HepG2 (cell line): ENCODE results near the gene NAV2. TPM values are rescaled to one million over a fixed set of nuclear protein-coding genes. Genes with fewer than 3 reads are reported as not detected.

Experiments used
- ATAC-seq: fragments of 200-7000 bp; cut with Tn5 transposase; 3 replicates; pipeline ENCODE4 v1.9.1; 2020; ENCODE audit warnings: mild to moderate bottlenecking, moderate library complexity
- BruUV-seq: library from RNA; stranded (reverse); fragments of 400-500 nt; replicated peaks from 2 replicates; lab custom pipeline; 2021; lab: Mats Ljungman, UMichigan
- CTCF ChIA-PET: fragments of 300-600 bp; formaldehyde crosslinking; extraction: SDS; loops from one replicate; lab custom pipeline; 2021; ENCODE audit warnings: low total read pairs, inconsistent platforms, low intra/inter-chr PET ratio; lab: Yijun Ruan, JAX
- POLR2A ChIA-PET: fragments of 350-600 bp; sonication (Branson Sonifier 250); formaldehyde crosslinking; loops from one replicate; lab custom pipeline; 2020; ENCODE audit warnings: antibody characterized with exemption, inconsistent platforms; lab: Yijun Ruan, JAX
- DNase-seq: peaks from one replicate; pipeline ENCODE4 v3.0.0-alpha.2; 2015; ENCODE audit warnings: low spot score
- FAIRE-seq: peaks from 3 replicates; lab custom pipeline; 2011; peaks lifted over from hg19 to GRCh38; lab: Jason Lieb, UNC
- H2AFZ ChIP-seq: one replicate; pipeline ENCODE4 v1.6.1; 2011; ENCODE audit warnings: low read length, inconsistent platforms
- H3K27ac ChIP-seq: fragments of 300-600 bp; 3 replicates; pipeline ENCODE4 v1.8.0; 2011; ENCODE audit warnings: mixed run types, mild to moderate bottlenecking, mixed read lengths, low read length, inconsistent platforms; ENCODE audit not compliant: insufficient read depth; ENCODE audit errors: extremely low read length
- H3K27me3 ChIP-seq, 2 experiments: fragments of 200-600 bp in 1 of 2; 2 replicates in 1 of 2; 3 replicates in 1 of 2; pipeline versions ENCODE4 v1.6.0 to v1.8.0; 2011; ENCODE audit warnings: low read length in 2 of 2, mild to moderate bottlenecking in 2 of 2, moderate library complexity in 2 of 2, inconsistent platforms in 1 of 2; ENCODE audit not compliant: insufficient read depth in 2 of 2, control insufficient read depth in 1 of 2
- H3K36me3 ChIP-seq, 2 experiments: fragments of 200-600 bp in 1 of 2; replicated peaks in 1 of 2; 2 replicates in 1 of 2; 3 replicates in 1 of 2; pipeline versions ENCODE4 v1.5.1 to v1.8.0; 2011; ENCODE audit warnings: low read length in 2 of 2, inconsistent platforms in 1 of 2; ENCODE audit not compliant: insufficient read depth in 2 of 2, control insufficient read depth in 1 of 2
- H3K4me1 ChIP-seq: 2 replicates; pipeline ENCODE4 v1.5.1; 2012; ENCODE audit warnings: low read length, inconsistent platforms; ENCODE audit not compliant: insufficient read depth
- H3K4me2 ChIP-seq: 2 replicates; pipeline ENCODE4 v1.6.0; 2011; ENCODE audit warnings: low read depth, low read length, inconsistent platforms
- H3K4me3 ChIP-seq, 3 experiments: fragments of 200-600 bp in 1 of 3; sonication (generic), shearing (Covaris generic) in 1 of 3; replicated peaks in 1 of 3; 2 replicates each; pipeline ENCODE4 v1.5.1; 2011 to 2016; ENCODE audit warnings: low read length in 3 of 3, inconsistent platforms in 2 of 3, low read depth in 2 of 3, mild to moderate bottlenecking in 2 of 3, control low read depth in 1 of 3, mixed read lengths in 1 of 3; ENCODE audit not compliant: insufficient read depth in 1 of 3
- H3K79me2 ChIP-seq: one replicate; pipeline ENCODE4 v1.6.1; 2011; ENCODE audit warnings: low read length, inconsistent platforms; ENCODE audit not compliant: insufficient read depth
- H3K9ac ChIP-seq: 2 replicates; pipeline ENCODE4 v1.6.0; 2011; ENCODE audit warnings: mild to moderate bottlenecking, low read depth, low read length, inconsistent platforms; ENCODE audit not compliant: insufficient read depth
- H3K9me3 ChIP-seq: 2 replicates; pipeline ENCODE4 v1.5.1; 2012; ENCODE audit warnings: mild to moderate bottlenecking, low read length
- H4K20me1 ChIP-seq: 2 replicates; pipeline ENCODE4 v1.6.0; 2011; ENCODE audit warnings: inconsistent platforms, mild to moderate bottlenecking, low read length, moderate library complexity; ENCODE audit not compliant: insufficient read depth
- SNAPC2 ChIP-seq: sonication (generic); formaldehyde crosslinking; IDR thresholded peaks from 2 replicates; pipeline ENCODE4 v1.8.1; 2022; ENCODE audit warnings: mild to moderate bottlenecking, missing genetic modification reagents
- TAF1 ChIP-seq: sonication (generic); formaldehyde crosslinking; IDR thresholded peaks from 2 replicates; pipeline ENCODE4 v1.4.0; 2020; ENCODE audit warnings: missing genetic modification reagents
- THRA ChIP-seq: sonication (generic); formaldehyde crosslinking; IDR thresholded peaks from 2 replicates; pipeline ENCODE4 v1.4.0; 2020; ENCODE audit warnings: missing genetic modification reagents, borderline replicate concordance
- ZBTB25 ChIP-seq: IDR thresholded peaks from 2 replicates; pipeline ENCODE4 v1.6.1; 2018; ENCODE audit warnings: missing genetic modification reagents
- WGBS: methylation state at CpG from one replicate; pipeline ENCODE4 v1.1.6; 2017; ENCODE audit warnings: low lambda C conversion rate; 5-methylcytosine and 5-hydroxymethylcytosine counted together
- in situ Hi-C: cut with HindIII; loops from 2 replicates; pipeline ENCODE4 v1.10.0; 2017; ENCODE audit warnings: low pct_unique_long_range_greater_than_20kb; ENCODE audit not compliant: extremely low pct_ligation_motif_present
- intact Hi-C: fragments of 100-400 bp; cut with micrococcal nuclease; formaldehyde crosslinking; loops from one replicate; pipeline ENCODE4 v1.10.0; 2022; ENCODE audit not compliant: unreplicated experiment
- polyA plus RNA-seq, 8 experiments: library from polyadenylated mRNA; depleted of rRNA in 3 of 8; stranded (reverse) in 7 of 8; unstranded in 1 of 8; fragments of >200 nt; fragmentation: Illumina TruSeq in 4 of 8; extraction: Trizol in 4 of 8; gene quantifications; 2 replicates each; pipeline versions ENCODE4 v1.2.1 to v1.2.3, GENCODE V29; 2011 to 2016; ENCODE audit warnings: low read depth in 4 of 8, missing spikeins in 1 of 8, mixed read lengths in 1 of 8; ENCODE audit not compliant: insufficient read depth in 1 of 8
- total RNA-seq, 5 experiments: library from RNA; depleted of rRNA; stranded (reverse); fragments of >200 nt; fragmentation: Illumina TruSeq; extraction: Trizol; gene quantifications; 2 replicates each; pipeline ENCODE4 v1.2.3, GENCODE V29; 2016; ENCODE audit warnings: low read depth in 1 of 5

NAV2 gene
- total and polyA plus RNA-seq, 2 of the 13 experiments (the other 11 are each of a cell fraction or from before 2014, with no cell fraction given) = 9.3 to 34.6 TPM

GRCh38 chr11:20056950-20057943 is 344.6 kb downstream of the NAV2 start:
- WGBS = 94% methylated on average over 8 of the region's 8 CpGs
- ChIA-PET POLR2A (no interaction called here), CTCF (no interaction called here)
- ATAC-seq (no peak), DNase-seq (no peak), FAIRE-seq (no peak)
- intact Hi-C loops (no loop called here), in situ Hi-C loops (no loop called here)
- H3K36me3 ChIP-seq = peaks cover 42 to 92% of the 10 kb centered on the region in 2 experiments
- H3K9ac ChIP-seq = no peak overlapping the region
- no peaks in the 10 kb centered on the region for H3K27me3 ChIP-seq
- no peaks in the 10 kb centered on the region for H3K79me2 ChIP-seq
- H2AFZ ChIP-seq = no peak overlapping the region
- H3K27ac ChIP-seq = no peak overlapping the region
- no peaks in the 10 kb centered on the region for H3K9me3 ChIP-seq
- no peak overlapping the region for H3K4me3 ChIP-seq
- no TSS peak for BruUV-seq
- H3K4me2 ChIP-seq = no peak overlapping the region
- H3K4me1 ChIP-seq = no peaks in the 10 kb centered on the region
- TF ChIP-seq ZBTB25 (CRISPR knock-in tag) = no peak
- no peak for TF ChIP-seq TAF1 (CRISPR knock-in tag)
- TF ChIP-seq SNAPC2 (CRISPR knock-in tag) = no peak
- no peak for TF ChIP-seq THRA
- TF ChIP-seq, all 625 proteins: peak for 0
- no peaks in the 10 kb centered on the region for H4K20me1 ChIP-seq
